Glutamatergic neuron (in vitro differentiated cells): Measurements from ENCODE around the gene CCDC85C. TPM values are rescaled to one million over a fixed set of nuclear protein-coding genes. Genes with fewer than 3 reads are reported as not detected.

Source experiments
- DNase-seq: peaks from one replicate; pipeline ENCODE4 v3.0.0; 2022
- H3K27ac Mint-ChIP-seq: one replicate; pipeline ENCODE4 v1.8.0; 2020; ENCODE audit warnings: mild to moderate bottlenecking, mixed read lengths, inconsistent platforms; ENCODE audit not compliant: unreplicated experiment
- H3K27me3 Mint-ChIP-seq: one replicate; pipeline ENCODE4 v1.8.0; 2020; ENCODE audit warnings: mild to moderate bottlenecking, moderate library complexity, mixed read lengths, inconsistent platforms; ENCODE audit not compliant: unreplicated experiment
- H3K36me3 Mint-ChIP-seq: one replicate; pipeline ENCODE4 v1.8.0; 2020; ENCODE audit warnings: mild to moderate bottlenecking, mixed read lengths, inconsistent platforms; ENCODE audit not compliant: unreplicated experiment
- H3K4me1 Mint-ChIP-seq: one replicate; pipeline ENCODE4 v1.8.0; 2020; ENCODE audit warnings: mild to moderate bottlenecking, low read depth, mixed read lengths, inconsistent platforms; ENCODE audit not compliant: unreplicated experiment
- H3K4me3 Mint-ChIP-seq: one replicate; pipeline ENCODE4 v1.8.0; 2020; ENCODE audit warnings: mild to moderate bottlenecking, mixed read lengths, inconsistent platforms; ENCODE audit not compliant: unreplicated experiment
- H3K9me3 Mint-ChIP-seq: one replicate; pipeline ENCODE4 v1.8.0; 2020; ENCODE audit warnings: mild to moderate bottlenecking, moderate library complexity, mixed read lengths, inconsistent platforms; ENCODE audit not compliant: unreplicated experiment
- CTCF ChIP-seq: fragments of 200-600 bp; sonication (generic); IDR thresholded peaks from one replicate; pipeline ENCODE4 v1.5.0; 2021; ENCODE audit not compliant: partially characterized antibody, unreplicated experiment
- total RNA-seq: library from RNA; stranded (reverse); fragmentation: NEBNext Ultra II Directional; extraction: Animal tissue kit (Norgen Biotek cat#: 25700); gene quantifications from one replicate; pipeline ENCODE4 v1.2.1, GENCODE V29; 2021; ENCODE audit not compliant: unreplicated experiment

Gene CCDC85C
- total RNA-seq, 1 donor from 2014 or later = 32.3 TPM

- DNase-seq = no peak
- TF ChIP-seq CTCF = no peak
- no peak overlapping the region for H3K27ac Mint-ChIP-seq
- peaks cover 6% of the 10 kb centered on the region for H3K27me3 Mint-ChIP-seq
- peaks cover 15% of the 10 kb centered on the region for H3K4me1 Mint-ChIP-seq
- H3K9me3 Mint-ChIP-seq = peaks cover 2% of the 10 kb centered on the region
- no peaks in the 10 kb centered on the region for H3K36me3 Mint-ChIP-seq
- H3K4me3 Mint-ChIP-seq = no peak overlapping the region
These were observed 7.9 kb downstream of the CCDC85C start for GRCh38 chr14:99596071-99596627.

- H3K9me3 Mint-ChIP-seq = peaks cover 2% of the 10 kb centered on the region
- peaks cover 6% of the 10 kb centered on the region for H3K27me3 Mint-ChIP-seq
- no peak for DNase-seq
- H3K36me3 Mint-ChIP-seq = no peaks in the 10 kb centered on the region
- H3K27ac Mint-ChIP-seq = no peak overlapping the region
- no peak overlapping the region for H3K4me3 Mint-ChIP-seq
- TF ChIP-seq CTCF = no peak
- H3K4me1 Mint-ChIP-seq = peaks cover 14% of the 10 kb centered on the region
These were observed 8.5 kb downstream of the CCDC85C start for GRCh38 chr14:99595524-99595923.

GRCh38 chr14:99595034-99595433 lies 9.0 kb downstream of the CCDC85C start:
- no peak for DNase-seq
- H3K4me3 Mint-ChIP-seq = no peak overlapping the region
- H3K27ac Mint-ChIP-seq = no peak overlapping the region
- TF ChIP-seq CTCF = no peak
- H3K27me3 Mint-ChIP-seq = peaks cover 6% of the 10 kb centered on the region
- peaks cover 13% of the 10 kb centered on the region for H3K4me1 Mint-ChIP-seq
- no peaks in the 10 kb centered on the region for H3K36me3 Mint-ChIP-seq
- H3K9me3 Mint-ChIP-seq = peaks cover 2% of the 10 kb centered on the region

GRCh38 chr14:99593971-99594841 lies 9.8 kb downstream of the CCDC85C start:
- Mint-ChIP-seq H3K9me3 (peaks cover 5% of the 10 kb centered on the region), H3K36me3 (no peaks in the 10 kb centered on the region), H3K27me3 (peaks cover 6% of the 10 kb centered on the region), H3K4me1 (peaks cover 16% of the 10 kb centered on the region), H3K27ac (no peak overlapping the region), H3K4me3 (no peak overlapping the region)
- DNase-seq = no peak
- no peak for TF ChIP-seq CTCF
